EL (cell line): Measurements from ENCODE around the gene TSC22D4.
"Not testable (repeated sequence)": the region's sequence is repeated elsewhere in the genome, so short reads cannot be mapped to it uniquely, and the experiment has no call there.

Experiments
- DNase-seq: peaks from one replicate; pipeline ENCODE4 v3.0.0-alpha.2; 2016

Gene TSC22D4

GRCh38 chr7:100441641-100442535, 37.1 kb downstream of the TSC22D4 start:
- DNase-seq = no peak

- DNase-seq = not testable (repeated sequence)
Observed at GRCh38 chr7:100439244-100439643, 39.8 kb downstream of the TSC22D4 start.

- DNase-seq = not testable (repeated sequence)
Observed at GRCh38 chr7:100438731-100439130, 40.3 kb downstream of the TSC22D4 start.

GRCh38 chr7:100438172-100438571, 40.8 kb downstream of the TSC22D4 start:
- DNase-seq = no peak

- DNase-seq = no peak
Observed at GRCh38 chr7:100437150-100438100, 41.6 kb downstream of the TSC22D4 start.

GRCh38 chr7:100435401-100436304, 43.4 kb downstream of the TSC22D4 start:
- peak; percentile 31 for DNase-seq

GRCh38 chr7:100434297-100435144, 44.5 kb downstream of the TSC22D4 start:
- DNase-seq = no peak

- DNase-seq = no peak
Observed at GRCh38 chr7:100433592-100434296, 45.3 kb downstream of the TSC22D4 start.

GRCh38 chr7:100433276-100433591, 45.8 kb downstream of the TSC22D4 start:
- no peak for DNase-seq

GRCh38 chr7:100432621-100433275, 46.3 kb downstream of the TSC22D4 start:
- DNase-seq = no peak

- no peak for DNase-seq
Observed at GRCh38 chr7:100432053-100432452, 47.0 kb downstream of the TSC22D4 start.

- no peak for DNase-seq
Observed at GRCh38 chr7:100431286-100431735, 47.7 kb downstream of the TSC22D4 start.

GRCh38 chr7:100430493-100431285, 48.3 kb downstream of the TSC22D4 start:
- peak; percentile 33 for DNase-seq

GRCh38 chr7:100429637-100430492, 49.1 kb downstream of the TSC22D4 start, which contains the start of gene MEPCE:
MEPCE (plus strand) TSS chr7:100429831; CDS start chr7:100430019, 188 bp downstream.
- peak; percentile 95 for DNase-seq

- peak; percentile 100 for DNase-seq
Observed at GRCh38 chr7:100428967-100429636, 49.9 kb downstream of the TSC22D4 start.

- DNase-seq = peak; percentile 97
Observed at GRCh38 chr7:100428199-100428966, 50.6 kb downstream of the TSC22D4 start, which contains the start of gene ZCWPW1. ZCWPW1 (minus strand) TSS chr7:100428703; CDS start chr7:100420649, 8,054 bp downstream.

GRCh38 chr7:100427762-100428198, 51.2 kb downstream of the TSC22D4 start:
- DNase-seq = no peak
